Activated naive CD8-positive, alpha-beta T cell treated with anti-CD3 and anti-CD28 coated beads for 36 hours (primary cell): ENCODE data around the gene FIGN. TPM values are rescaled to one million over a fixed set of nuclear protein-coding genes. Genes with fewer than 3 reads are reported as not detected.

ENCODE experiments used
- DNase-seq: peaks from one replicate; pipeline ENCODE4 v3.0.0; 2021
- H3K27ac Mint-ChIP-seq: one replicate; pipeline ENCODE4 v1.8.0; 2022; ENCODE audit warnings: mild to moderate bottlenecking, moderate library complexity, mixed read lengths
- H3K27me3 Mint-ChIP-seq: one replicate; pipeline ENCODE4 v1.8.0; 2022; ENCODE audit warnings: mild to moderate bottlenecking, mixed read lengths
- H3K36me3 Mint-ChIP-seq: one replicate; pipeline ENCODE4 v1.8.0; 2021; ENCODE audit warnings: mild to moderate bottlenecking, mixed read lengths
- H3K4me1 Mint-ChIP-seq: one replicate; pipeline ENCODE4 v1.8.0; 2021; ENCODE audit warnings: mixed read lengths
- H3K4me3 Mint-ChIP-seq: one replicate; pipeline ENCODE4 v1.8.0; 2022; ENCODE audit warnings: mild to moderate bottlenecking, moderate library complexity, mixed read lengths
- H3K9me3 Mint-ChIP-seq: one replicate; pipeline ENCODE4 v1.8.0; 2022; ENCODE audit warnings: mixed read lengths
- total RNA-seq, 2 experiments: library from RNA; stranded (reverse); gene quantifications; one replicate each; pipeline ENCODE4 v1.2.3, GENCODE V29; 2021

FIGN gene
- total RNA-seq, 2 experiments from 2014 or later, result not detected

- Mint-ChIP-seq H3K4me1 (no peaks in the 10 kb centered on the region), H3K27ac (no peak overlapping the region), H3K9me3 (no peaks in the 10 kb centered on the region), H3K4me3 (no peak overlapping the region), H3K36me3 (no peaks in the 10 kb centered on the region), H3K27me3 (no peaks in the 10 kb centered on the region)
- no peak for DNase-seq
These were observed 165.4 kb downstream of the FIGN start for GRCh38 chr2:163570391-163570790.

GRCh38 chr2:163565192-163565591, 170.6 kb downstream of the FIGN start:
- Mint-ChIP-seq H3K36me3 (no peaks in the 10 kb centered on the region), H3K4me1 (no peaks in the 10 kb centered on the region), H3K4me3 (no peak overlapping the region), H3K27me3 (no peaks in the 10 kb centered on the region), H3K27ac (no peak overlapping the region), H3K9me3 (no peaks in the 10 kb centered on the region)
- no peak for DNase-seq

GRCh38 chr2:163564236-163564635, 171.6 kb downstream of the FIGN start:
- no peak for DNase-seq
- Mint-ChIP-seq H3K27ac (no peak overlapping the region), H3K9me3 (no peaks in the 10 kb centered on the region), H3K36me3 (no peaks in the 10 kb centered on the region), H3K4me3 (no peak overlapping the region), H3K4me1 (no peaks in the 10 kb centered on the region), H3K27me3 (no peaks in the 10 kb centered on the region)

- H3K4me1 Mint-ChIP-seq, result no peaks in the 10 kb centered on the region
- no peaks in the 10 kb centered on the region for H3K36me3 Mint-ChIP-seq
- H3K9me3 Mint-ChIP-seq, result no peaks in the 10 kb centered on the region
- no peaks in the 10 kb centered on the region for H3K27me3 Mint-ChIP-seq
- no peak for DNase-seq
- no peak overlapping the region for H3K4me3 Mint-ChIP-seq
- H3K27ac Mint-ChIP-seq, result no peak overlapping the region
These were observed 172.5 kb downstream of the FIGN start for GRCh38 chr2:163563336-163563735.

- no peak overlapping the region for H3K27ac Mint-ChIP-seq
- H3K4me3 Mint-ChIP-seq, result no peak overlapping the region
- DNase-seq, result no peak
- H3K4me1 Mint-ChIP-seq, result no peaks in the 10 kb centered on the region
- no peaks in the 10 kb centered on the region for H3K27me3 Mint-ChIP-seq
- H3K9me3 Mint-ChIP-seq, result no peaks in the 10 kb centered on the region
- H3K36me3 Mint-ChIP-seq, result no peaks in the 10 kb centered on the region
These were observed 177.4 kb downstream of the FIGN start for GRCh38 chr2:163558251-163559021.

- no peak overlapping the region for H3K27ac Mint-ChIP-seq
- no peaks in the 10 kb centered on the region for H3K36me3 Mint-ChIP-seq
- H3K9me3 Mint-ChIP-seq, result no peaks in the 10 kb centered on the region
- no peaks in the 10 kb centered on the region for H3K27me3 Mint-ChIP-seq
- no peak overlapping the region for H3K4me3 Mint-ChIP-seq
- H3K4me1 Mint-ChIP-seq, result no peaks in the 10 kb centered on the region
- no peak for DNase-seq
These were observed 179.3 kb downstream of the FIGN start for GRCh38 chr2:163556511-163556910.

GRCh38 chr2:163554864-163555263, 180.9 kb downstream of the FIGN start:
- H3K4me1 Mint-ChIP-seq, result no peaks in the 10 kb centered on the region
- DNase-seq, result no peak
- no peak overlapping the region for H3K27ac Mint-ChIP-seq
- H3K4me3 Mint-ChIP-seq, result no peak overlapping the region
- no peaks in the 10 kb centered on the region for H3K9me3 Mint-ChIP-seq
- no peaks in the 10 kb centered on the region for H3K36me3 Mint-ChIP-seq
- no peaks in the 10 kb centered on the region for H3K27me3 Mint-ChIP-seq

- no peaks in the 10 kb centered on the region for H3K36me3 Mint-ChIP-seq
- H3K4me1 Mint-ChIP-seq, result no peaks in the 10 kb centered on the region
- H3K9me3 Mint-ChIP-seq, result no peaks in the 10 kb centered on the region
- no peaks in the 10 kb centered on the region for H3K27me3 Mint-ChIP-seq
- no peak overlapping the region for H3K27ac Mint-ChIP-seq
- DNase-seq, result no peak
- H3K4me3 Mint-ChIP-seq, result no peak overlapping the region
These were observed 182.2 kb downstream of the FIGN start for GRCh38 chr2:163553601-163554000.

GRCh38 chr2:163552758-163553157, 183.1 kb downstream of the FIGN start:
- Mint-ChIP-seq H3K4me3 (no peak overlapping the region), H3K27me3 (no peaks in the 10 kb centered on the region), H3K36me3 (no peaks in the 10 kb centered on the region), H3K9me3 (no peaks in the 10 kb centered on the region), H3K27ac (no peak overlapping the region), H3K4me1 (no peaks in the 10 kb centered on the region)
- DNase-seq, result no peak

GRCh38 chr2:163551616-163552373, 184.0 kb downstream of the FIGN start:
- no peak overlapping the region for H3K4me3 Mint-ChIP-seq
- H3K4me1 Mint-ChIP-seq, result no peaks in the 10 kb centered on the region
- no peak for DNase-seq
- H3K9me3 Mint-ChIP-seq, result no peaks in the 10 kb centered on the region
- no peaks in the 10 kb centered on the region for H3K36me3 Mint-ChIP-seq
- no peak overlapping the region for H3K27ac Mint-ChIP-seq
- H3K27me3 Mint-ChIP-seq, result no peaks in the 10 kb centered on the region

- no peaks in the 10 kb centered on the region for H3K36me3 Mint-ChIP-seq
- DNase-seq, result no peak
These were observed 186.8 kb downstream of the FIGN start for GRCh38 chr2:163548970-163549369.

More at GRCh38 chr2:163548970-163549369, 186.8 kb downstream of the FIGN start:
- H3K4me3 Mint-ChIP-seq, result no peak overlapping the region
- no peaks in the 10 kb centered on the region for H3K27me3 Mint-ChIP-seq
- H3K4me1 Mint-ChIP-seq, result no peaks in the 10 kb centered on the region
- no peak overlapping the region for H3K27ac Mint-ChIP-seq
- H3K9me3 Mint-ChIP-seq, result no peaks in the 10 kb centered on the region
